ENCODE measurements around the gene TNFRSF12A.

Gene TNFRSF12A

GRCh38 chr16:3020247-3020603 is at the start of gene TNFRSF12A:
Gene TNFRSF12A, plus strand, starts transcription at chr16:3020368. Its CDS starts 30 bp downstream, at chr16:3020398.
- peak; percentile 8 for DNase-seq

GRCh38 chr16:2970563-2970962 is 49.6 kb upstream of the TNFRSF12A start:
- DNase-seq, result no peak

DNA sequence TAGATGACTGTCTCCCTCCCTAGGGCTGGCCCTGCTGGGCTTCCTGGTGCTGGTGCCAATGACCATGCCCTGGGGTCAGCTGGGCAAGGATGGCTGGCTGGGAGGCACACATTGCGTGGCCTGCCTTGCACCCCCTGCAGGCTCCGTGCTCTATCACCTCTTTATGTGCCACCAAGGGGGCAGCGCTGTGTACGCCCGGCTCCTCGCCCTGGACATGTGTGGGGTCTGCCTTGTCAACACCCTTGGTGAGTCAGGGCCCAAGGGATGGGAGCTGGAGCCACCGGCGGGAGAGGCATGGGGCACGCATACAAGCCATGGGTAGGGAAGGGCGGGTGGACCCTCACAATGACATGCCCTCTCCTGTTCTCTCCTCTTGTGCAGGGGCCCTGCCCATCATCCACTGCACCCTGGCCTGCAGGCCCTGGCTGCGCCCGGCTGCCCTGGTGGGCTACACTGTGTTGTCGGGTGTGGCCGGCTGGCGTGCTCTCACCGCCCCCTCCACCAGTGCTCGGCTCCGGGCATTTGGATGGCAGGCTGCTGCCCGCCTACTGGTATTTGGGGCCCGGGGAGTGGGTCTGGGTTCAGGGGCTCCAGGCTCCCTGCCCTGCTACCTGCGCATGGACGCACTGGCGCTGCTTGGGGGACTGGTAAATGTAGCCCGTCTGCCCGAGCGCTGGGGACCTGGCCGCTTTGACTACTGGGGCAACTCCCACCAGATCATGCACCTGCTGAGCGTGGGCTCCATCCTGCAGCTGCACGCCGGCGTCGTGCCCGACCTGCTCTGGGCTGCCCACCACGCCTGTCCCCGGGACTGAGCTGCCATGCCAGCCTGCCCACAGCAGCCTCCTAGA is 48.8 kb upstream of the TNFRSF12A start:
- DNase-seq, result no peak

DNA sequence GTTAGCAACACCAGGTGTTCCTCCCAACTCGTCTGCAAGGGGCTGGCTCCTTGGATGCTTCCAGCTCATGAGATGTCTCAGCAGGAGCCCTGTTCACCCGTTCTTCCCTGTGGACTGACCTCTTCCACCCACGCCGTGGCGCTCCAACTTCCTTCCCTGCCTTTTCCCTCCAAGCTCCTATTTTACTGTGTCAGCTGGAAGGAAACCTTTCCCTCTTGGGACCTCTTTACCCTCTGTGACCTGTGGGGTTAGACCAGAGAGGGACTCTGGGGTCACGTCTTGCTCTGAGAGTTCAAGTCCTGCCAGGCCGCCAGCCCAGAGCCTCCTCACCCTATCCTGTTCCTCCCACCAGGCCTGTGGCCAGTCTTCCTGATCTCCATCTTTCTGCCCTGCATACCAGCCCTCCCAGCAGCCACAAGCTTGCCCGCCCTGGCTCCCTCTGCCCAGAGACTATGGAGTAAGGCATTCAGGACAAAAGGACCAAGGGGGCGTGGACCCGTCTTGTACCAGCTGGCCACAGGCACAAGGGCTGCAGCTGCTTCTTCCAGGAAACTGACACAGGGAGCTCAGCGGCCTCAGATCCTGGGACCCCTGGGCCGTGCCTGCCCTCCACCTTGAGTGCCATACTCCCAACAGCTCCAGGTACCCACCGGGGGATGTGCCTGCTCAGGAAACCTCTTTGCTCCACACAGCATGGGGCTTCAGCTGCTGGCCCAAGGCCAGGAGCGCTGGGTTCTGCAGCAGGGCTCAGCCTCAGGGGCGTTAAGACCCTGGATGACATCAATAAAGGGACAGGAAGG is 48.0 kb upstream of the TNFRSF12A start:
- DNase-seq, result no peak

DNA sequence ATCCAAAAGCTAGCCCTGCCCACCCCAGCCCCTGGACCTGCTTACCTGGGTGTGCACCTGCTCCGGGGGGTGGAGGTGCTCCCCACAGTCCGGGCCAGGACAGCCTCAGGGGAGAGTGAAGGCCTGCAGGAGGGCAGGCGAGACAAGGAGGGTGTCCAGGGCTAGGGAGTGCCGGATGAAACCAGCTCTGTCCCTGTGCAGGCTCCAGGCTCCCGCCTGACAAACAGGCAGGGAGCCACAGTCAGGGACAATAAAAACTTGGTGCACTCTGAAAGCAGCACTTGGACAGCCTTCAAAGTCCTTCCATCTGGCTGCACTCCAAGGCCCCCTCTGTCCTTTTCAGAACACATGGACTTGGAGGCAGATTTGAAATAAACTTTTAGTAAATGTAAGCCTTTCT is 47.1 kb upstream of the TNFRSF12A start:
- no peak for DNase-seq

DNA sequence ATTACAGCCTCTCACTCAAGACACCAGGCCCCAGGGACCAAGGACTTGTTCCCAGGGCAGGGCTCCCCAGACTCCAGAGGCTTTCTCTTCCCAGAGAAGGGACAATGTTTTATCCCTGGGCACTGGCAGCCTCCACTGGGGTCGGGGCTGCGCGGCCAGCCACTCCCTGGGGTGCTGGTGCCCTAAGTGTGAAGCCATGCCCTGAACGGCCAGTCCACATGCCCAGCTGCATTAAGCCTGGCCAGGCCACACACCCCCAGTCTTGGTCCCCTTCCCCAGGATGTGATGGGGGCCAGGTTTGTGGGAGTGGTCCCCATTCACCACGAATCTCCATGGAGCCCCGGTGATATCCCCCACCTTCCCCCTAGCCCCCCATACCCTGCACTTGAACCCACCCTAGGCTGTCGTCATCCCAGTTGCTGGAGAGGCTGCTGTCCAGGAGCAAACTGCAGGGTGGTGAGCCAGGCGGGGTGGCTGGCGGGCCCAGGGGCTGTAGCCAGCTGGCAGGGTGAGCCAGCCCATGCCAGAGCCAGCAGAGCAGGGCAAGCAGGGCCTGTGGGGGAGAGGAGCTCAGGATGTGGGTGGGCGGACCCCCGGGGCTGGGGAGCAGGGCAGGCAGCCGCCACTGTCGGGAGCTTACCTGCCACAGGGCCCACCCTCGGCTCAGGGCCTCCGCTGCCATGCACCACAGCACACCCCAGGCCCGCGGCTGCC is 46.4 kb upstream of the TNFRSF12A start:
- DNase-seq, result no peak

- no peak for DNase-seq
These were observed 45.7 kb upstream of the TNFRSF12A start for GRCh38 chr16:2974319-2975056.

DNA sequence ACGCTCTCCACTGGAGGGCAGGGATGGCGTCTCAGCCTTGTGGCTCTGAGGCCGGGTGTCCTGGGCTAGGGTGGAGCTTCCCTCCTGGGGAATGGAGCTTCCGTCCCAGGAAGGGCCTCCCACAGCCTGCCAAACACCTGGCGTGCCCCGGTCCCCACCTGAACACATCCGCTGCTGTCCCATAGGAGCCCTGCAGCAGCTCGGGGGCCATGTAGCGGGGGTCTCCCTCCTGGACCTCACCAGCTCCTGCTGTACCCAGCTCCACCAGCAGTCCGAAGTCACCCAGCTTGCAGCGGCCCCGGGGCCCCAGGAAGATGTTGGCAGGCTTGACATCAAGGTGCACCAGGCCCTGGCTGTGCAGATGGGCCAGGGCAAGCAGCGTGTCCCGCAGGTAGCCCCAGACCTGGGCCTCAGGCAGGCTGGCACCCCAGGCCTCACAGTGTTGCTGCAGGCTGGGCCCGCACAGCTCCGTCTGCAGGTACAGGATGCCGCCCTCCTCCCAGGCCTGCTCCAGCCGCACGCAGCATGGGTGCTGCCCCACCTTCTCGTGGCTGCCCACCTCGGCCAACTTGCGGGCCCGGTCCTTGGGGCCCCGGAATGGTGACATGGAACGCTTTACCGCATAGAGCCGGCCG is 44.9 kb upstream of the TNFRSF12A start:
- no peak for DNase-seq

GRCh38 chr16:2976201-2976600 is 44.0 kb upstream of the TNFRSF12A start:
- DNase-seq, result no peak

DNA sequence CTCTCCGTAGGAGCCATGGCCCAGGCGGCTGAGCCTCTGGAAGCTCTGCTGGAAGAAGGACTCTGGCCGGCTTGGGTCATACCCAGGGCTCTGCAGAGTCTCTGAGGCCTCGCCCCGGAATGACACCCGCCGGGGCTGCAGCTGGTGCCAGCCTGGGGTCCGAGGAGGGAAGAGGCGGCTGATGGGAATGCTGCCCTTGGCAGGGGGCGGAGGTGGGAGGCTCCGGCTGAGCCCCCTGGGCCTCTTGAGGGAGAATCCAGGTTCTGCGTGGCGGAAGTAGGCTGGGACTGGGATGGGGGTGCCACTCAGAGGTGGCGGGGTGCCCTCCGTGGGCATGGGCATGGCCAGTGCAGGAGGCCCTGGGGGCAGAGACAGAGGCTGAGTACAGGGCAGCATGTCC is 43.5 kb upstream of the TNFRSF12A start:
- no peak for DNase-seq

- DNase-seq, result peak; percentile 87
These were observed 42.7 kb upstream of the TNFRSF12A start for GRCh38 chr16:2977440-2977839.

DNA sequence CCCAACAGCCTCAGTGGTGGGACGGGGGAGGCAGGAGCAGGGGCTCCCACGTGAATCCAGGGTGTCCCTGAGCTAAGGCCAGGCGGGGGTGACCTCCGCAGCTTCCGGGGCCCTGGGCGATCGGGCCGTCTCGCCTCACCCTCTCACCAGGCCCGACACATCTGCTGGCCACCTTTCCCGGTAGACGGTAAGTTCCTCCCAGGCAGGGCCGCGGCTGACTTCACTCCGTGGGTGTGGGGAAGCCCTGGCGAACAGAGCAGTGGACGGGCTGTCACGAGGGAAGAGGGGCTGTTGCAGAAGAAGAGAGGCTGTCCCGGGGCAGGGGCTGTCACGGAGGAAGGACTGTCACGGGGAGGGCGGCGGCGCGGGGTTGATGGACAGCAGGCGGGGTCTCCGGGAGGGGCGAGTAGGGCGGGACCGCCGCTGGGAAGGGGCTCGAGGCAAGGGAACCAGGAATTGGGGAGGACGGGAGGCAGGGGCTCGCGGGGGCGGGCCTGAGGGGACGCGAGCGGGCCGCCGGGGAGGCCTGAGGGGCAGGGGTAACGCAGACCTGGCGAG is 40.4 kb upstream of the TNFRSF12A start:
- DNase-seq, result no peak

DNA sequence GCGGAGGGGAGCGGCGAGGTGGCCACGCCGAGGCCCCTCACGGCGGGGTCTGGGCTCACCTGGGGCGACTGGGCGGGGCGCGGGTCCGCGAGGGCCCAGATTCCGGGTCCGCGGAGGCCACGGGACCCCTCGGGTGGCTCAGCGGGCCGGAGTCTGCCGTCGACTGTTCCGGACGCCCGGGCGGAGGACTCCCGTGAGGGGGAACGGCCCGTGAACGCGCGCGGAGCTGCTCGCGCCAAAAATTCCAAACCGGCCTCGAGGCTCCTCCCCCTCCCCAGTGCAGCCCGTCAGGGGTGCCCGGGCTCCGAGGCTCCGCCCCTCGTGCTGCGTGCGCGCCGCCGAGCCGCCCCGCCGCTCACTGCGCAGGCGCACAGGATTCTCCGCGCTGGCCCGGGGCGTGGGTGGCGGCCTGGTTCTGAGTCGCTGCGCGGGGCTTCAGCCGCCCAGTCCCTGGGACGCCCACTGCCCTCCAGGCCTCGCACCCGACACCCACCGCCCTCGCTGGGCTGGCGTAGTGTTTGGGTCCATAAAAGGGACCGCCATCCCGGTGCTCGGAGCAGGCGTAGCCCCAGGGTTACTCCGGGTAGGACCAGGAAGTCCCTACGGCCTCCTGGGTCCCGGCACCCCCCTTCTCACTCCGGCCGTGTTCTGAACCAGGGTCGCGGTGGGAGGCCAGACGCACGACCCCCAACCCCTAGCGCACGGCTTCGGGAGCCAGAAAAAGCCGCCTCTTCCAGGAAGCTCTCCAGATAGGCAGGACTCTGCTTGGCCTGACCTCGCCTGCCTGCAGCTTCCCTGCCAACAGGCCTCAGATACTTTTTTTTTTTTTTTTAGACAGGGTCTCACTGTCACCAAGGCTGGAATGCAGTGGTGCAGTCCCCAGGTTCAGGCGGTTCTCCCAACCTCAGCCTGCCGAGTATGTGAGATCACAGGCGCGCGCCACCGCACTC is 39.7 kb upstream of the TNFRSF12A start, which contains the start of gene PKMYT1:
TSS of gene PKMYT1 (minus strand) at position 220 of the 950 bp plus-strand sequence. CDS start 789 bp downstream, outside the sequence.
- peak; percentile 44 for DNase-seq

GRCh38 chr16:2981177-2981898 is 38.8 kb upstream of the TNFRSF12A start:
- DNase-seq, result no peak

GRCh38 chr16:2981899-2982250 is 38.3 kb upstream of the TNFRSF12A start:
- no peak for DNase-seq

GRCh38 chr16:2982402-2982801 is 37.8 kb upstream of the TNFRSF12A start:
- no peak for DNase-seq

DNA sequence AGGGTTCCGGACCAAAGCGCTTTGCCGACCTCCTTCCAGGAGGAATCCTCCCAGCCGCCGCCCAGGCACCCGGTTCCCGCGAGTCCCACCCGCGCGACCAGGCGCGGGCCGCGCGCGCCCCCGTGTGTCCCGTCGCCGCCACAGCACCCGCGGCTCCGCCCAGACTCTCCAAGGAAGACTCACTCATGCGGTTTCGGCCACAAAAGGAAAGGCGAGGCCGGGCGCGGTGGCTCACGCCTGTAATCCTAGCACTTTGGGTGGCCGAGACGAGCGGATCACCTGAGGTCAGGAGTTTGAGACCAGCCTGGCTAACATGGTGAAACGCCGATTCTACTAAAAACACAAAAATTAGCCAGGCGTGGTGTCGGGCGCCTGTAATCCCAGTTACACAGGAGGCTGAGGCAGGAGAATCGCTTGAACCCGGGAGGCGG is 36.4 kb upstream of the TNFRSF12A start:
- DNase-seq, result peak; percentile 74

DNA sequence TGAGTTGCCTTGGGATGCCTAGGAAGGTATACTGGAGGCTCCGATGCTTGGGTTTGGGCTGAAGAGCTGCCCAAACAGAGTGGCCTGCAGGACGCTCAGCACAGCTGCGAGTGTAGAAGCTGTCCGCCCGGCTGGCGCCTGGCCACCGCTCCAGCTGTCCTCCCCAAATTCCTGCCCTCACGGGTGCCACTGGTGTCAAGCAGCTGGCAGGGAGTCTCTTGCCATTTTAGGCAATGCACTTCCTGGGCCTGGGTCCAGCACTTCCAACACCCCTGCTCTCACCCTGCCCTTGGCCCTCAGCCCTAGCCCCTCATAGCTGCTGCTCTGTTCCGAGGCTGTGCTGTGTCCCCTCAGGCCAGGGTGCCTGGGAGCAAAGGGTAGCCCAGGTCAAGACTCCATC is 34.7 kb upstream of the TNFRSF12A start:
- no peak for DNase-seq

DNA sequence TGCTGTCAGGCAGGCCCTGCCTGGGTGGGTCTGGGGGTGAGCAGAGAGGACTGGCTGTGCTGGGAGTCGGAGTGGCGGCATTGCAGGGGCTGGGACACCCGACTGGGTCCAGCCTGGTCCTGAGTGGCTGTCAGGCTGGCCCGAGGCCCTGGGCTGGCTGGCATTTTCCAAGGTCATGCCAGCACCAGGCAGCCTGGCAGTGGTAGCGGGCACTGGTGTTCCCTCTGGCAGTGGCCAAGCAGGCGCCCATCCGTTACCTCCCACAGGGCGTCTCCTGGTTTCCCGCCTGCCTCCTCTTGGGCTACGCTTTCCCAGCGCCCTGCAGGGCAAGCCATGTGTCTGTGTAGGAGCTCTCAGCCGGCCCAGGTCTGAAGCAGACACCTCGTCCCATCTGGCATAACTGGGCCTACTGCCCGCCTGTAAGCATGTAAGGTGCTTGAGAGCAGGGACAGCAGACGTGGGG is 34.2 kb upstream of the TNFRSF12A start:
- no peak for DNase-seq

Data from DMS153 (cell line).